Thyroid gland (tissue), 4 donors: Measurements from ENCODE around the gene GRAMD1B.

Experiments used
- CTCF ChIP-seq, 6 experiments: fragments of 200-600 bp in 3 of 6; fragments of 450-650 bp in 3 of 6; sonication (generic) in 3 of 6; IDR thresholded peaks; one replicate each; pipeline ENCODE4 v1.5.1; 2016 to 2019; ENCODE audit warnings: antibody characterized with exemption in 6 of 6, mild to moderate bottlenecking in 2 of 6, inconsistent platforms in 1 of 6, moderate library complexity in 1 of 6
- POLR2A ChIP-seq, 2 donors: fragments of 450-650 bp; IDR thresholded peaks; one replicate each; pipeline ENCODE4 v1.6.1; 2017; ENCODE audit warnings: antibody characterized with exemption in 2 of 2, mild to moderate bottlenecking in 2 of 2, moderate library complexity in 1 of 2

GRCh38 chr11:123427405-123427804 lies 2.7 kb upstream of the GRAMD1B start:
- TF ChIP-seq CTCF (IDR thresholded peaks at IDR 0.05) (no peak), POLR2A (IDR thresholded peaks at IDR 0.05) (no peak)
